Stimulated activated CD8-positive, alpha-beta memory T cell treated with anti-CD3 and anti-CD28 coated beads, Interleukin-15, amount 100 ng/mL, for 24 hours (primary cell): Measurements from ENCODE around the gene PTPN14.

ENCODE experiments used
- DNase-seq: peaks from one replicate; pipeline ENCODE4 v3.0.0-alpha.2; 2020; ENCODE audit warnings: low read depth

The PTPN14 gene

DNA sequence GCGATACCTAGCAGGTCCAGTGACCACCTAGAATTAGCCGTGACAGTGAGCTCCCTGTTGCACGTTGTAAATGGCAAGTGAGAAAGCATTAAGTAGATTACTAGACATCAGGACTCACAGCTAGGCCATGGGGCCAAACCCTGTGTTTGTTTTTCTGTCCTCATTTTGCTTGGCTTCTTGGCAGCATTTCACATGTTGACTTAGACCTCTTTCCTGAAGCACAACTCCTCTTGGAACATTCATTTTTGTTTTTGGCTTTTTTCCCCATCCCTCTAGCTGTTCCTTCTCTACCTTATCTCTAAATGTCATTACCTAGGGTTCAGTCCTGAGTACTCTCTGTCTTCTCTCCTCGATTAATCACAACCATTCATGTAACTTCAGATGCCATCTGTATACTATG is 16.9 kb upstream of the PTPN14 start:
- no peak for DNase-seq

DNA sequence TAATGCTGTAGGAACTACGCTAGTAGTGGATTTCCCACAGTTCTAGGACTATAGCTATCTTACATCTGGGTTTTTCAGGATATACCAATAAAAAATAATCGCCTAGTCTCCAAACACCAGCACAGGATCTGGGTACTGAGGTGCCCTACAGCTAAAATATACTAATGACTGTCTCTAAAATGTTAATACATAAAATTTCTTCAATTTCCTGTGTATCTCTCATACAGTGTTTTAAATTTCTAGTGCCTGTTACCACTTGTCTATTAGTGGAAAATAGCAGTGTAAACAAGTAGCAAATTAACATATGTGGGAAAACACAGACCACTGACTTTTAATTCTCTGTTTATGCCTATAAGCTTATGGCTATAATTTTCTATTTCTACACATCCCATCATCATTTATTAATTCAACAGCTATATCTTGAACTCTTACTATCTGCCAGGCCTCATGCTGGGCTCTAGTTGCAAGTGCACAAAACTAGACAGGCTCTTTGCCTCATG is 16.1 kb upstream of the PTPN14 start:
- no peak for DNase-seq

DNA sequence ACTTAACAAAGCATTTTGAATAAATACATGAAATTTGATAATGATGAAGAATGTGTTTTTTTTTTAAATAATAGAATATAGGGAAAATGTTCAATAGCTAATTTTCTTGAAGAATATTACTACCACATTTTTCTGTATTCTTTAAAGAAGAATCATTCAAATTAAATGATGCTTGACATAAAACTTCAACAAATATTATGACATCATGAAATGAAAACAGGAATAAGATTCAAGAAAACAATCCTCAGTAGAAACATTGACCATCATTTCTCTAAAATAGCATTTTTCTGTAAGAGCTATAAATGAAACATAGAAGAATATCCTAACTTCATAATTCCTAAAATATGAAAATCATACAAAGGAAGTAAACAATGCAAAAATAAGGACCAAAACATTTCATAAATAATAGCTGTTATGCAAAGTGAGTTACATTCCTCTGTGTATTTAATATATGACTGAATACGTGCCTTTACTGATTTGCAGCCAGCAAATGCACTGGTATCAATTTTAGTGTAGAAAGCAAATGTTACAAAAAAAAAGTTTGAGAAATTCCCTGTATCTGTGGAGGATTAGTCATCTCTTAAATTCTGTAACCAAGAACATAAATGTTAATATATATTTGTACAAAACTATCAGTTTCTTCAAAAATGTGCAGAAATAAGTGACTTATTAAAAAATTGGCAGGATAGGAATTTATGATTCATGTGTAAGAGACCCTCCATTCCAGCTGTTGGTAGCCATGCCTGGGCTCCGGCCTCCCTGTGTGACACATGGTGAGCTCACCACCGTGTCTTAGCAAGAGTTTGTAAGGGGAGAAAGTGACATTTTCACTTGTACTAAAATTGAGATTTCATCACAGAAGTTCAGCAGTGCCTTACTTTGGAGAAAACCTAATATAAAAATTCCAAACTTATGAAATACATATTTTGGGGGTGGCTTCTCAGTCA is 15.0 kb upstream of the PTPN14 start:
- DNase-seq: no peak

GRCh38 chr1:214565310-214565709 is 13.9 kb upstream of the PTPN14 start:
- no peak for DNase-seq

- DNase-seq: no peak
Measured at GRCh38 chr1:214563881-214564280, 12.5 kb upstream of the PTPN14 start.

DNA sequence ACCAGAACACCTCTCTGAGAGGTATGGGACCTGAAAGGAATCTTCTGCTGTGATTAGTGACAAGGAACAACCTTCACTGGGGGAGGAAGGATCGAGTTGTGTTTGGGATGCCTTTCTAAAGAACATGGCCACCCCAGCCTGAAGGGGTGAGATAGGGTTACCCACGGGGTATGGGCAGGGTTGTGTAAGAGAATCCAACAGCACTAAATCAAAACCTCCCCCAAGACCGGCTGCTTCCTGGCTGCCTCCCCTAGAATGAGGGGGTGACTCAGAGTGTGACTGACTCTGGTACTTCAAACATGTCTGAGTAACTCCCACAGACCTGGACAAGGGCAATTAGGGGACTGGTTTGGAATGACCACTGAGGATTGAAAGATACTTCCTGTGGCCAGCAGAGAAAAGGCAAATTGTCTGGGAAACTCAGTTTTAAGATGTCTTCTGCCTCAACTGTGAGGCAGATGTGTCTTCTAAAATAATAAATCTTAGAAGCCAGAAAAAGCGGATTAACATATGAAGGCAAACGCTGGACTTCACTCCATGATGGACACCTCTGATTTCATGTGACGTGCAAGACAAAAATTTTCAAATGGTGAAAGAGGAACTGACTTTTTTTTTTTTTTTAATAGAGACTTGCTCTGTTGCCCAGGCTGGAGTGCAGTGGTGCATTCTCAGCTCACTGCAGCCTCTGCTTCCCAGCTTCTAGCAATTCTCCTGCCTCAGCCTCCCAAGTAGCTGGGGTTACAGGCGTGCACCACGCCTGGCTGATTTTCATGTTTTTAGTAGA is 6.7 kb upstream of the PTPN14 start:
- DNase-seq: no peak

- no peak for DNase-seq
Measured at GRCh38 chr1:214553142-214553710, 1.8 kb upstream of the PTPN14 start.

DNA sequence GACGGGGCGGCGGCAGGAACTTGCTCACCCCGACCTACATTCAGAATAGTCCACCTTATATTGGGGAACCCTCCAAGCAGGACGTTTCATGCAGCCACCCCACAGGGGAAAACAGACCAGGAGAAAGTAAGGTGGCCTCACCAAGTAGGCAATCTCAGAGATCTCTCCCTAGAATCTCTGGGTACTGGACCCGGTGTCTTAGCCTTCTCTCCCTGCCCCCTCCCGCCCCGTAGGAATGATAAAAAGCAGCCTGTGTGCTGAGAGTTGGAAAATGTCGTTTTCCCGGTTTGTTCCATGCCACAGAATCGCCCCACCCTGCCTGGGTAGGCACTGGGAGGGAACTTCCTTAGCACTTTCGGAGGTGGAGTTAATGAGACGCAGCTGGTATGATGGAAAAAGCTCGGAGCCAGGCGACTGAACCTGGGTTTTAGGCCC is 789 bp upstream of the PTPN14 start:
- no peak for DNase-seq

- no peak for DNase-seq
Measured at GRCh38 chr1:214550857-214551435, 456 bp downstream of the PTPN14 start.

DNA sequence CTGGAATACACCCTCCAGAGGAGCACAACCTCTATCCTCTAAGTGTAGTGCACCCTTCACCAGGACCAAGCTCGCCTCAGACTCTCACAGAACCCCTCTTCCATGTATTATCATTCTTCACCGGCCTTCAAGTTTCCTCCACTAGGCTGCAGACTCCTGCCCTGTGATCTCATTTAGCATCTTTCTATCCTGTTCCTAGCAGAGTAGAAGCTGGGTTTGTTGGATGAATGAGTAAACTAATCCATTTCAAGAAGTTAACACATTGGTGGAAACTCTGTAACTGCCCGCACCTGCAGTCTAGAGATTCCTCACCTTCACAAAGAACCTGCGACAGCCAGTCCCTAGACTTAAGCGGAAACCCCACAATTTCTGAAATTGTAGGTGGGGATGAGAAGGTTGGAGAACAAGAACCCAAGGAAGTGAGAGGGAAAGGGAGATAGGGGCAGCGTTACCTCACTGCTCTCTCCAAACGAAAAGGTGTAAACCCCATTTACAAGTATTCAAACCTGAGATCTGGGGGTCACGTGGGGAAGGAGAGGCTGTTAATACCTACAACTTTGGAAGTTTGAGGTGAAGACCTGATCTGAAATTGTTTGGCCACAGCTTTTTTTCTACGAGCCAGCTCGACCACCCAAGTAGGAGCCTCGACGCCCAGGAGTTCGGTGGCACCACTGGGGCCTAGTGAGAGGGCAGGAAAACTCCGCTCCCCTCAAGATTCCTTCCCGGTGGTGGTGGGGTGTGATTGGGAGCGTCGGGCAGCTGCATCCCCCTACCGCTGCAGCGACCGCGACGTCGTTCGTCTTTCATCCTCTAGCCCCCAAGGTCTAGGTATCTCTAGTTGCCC is 1.2 kb downstream of the PTPN14 start:
- no peak for DNase-seq

DNA sequence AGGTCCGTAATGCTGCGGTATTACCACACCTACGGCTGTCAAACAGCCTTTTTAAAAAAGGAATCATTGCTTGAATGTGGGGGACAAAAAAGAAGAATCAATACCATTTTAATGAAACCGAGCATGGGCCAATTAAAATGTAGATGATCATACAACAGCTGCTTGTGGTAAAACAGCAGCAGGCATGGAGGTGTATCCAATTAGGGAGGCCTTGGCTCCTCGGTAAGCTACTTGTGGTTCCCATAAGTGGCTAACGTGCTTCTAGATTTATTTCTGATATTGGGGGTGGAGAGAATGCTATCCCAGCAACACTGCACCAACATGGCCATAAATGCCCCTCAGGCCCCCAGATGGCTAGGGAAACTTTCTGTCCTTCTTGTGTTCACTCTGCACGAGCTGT is 1.8 kb downstream of the PTPN14 start:
- DNase-seq: no peak

GRCh38 chr1:214548988-214549387 is 2.4 kb downstream of the PTPN14 start:
- no peak for DNase-seq

GRCh38 chr1:214548271-214548670 is 3.1 kb downstream of the PTPN14 start:
- no peak for DNase-seq

- no peak for DNase-seq
Measured at GRCh38 chr1:214547747-214548146, 3.7 kb downstream of the PTPN14 start.

DNA sequence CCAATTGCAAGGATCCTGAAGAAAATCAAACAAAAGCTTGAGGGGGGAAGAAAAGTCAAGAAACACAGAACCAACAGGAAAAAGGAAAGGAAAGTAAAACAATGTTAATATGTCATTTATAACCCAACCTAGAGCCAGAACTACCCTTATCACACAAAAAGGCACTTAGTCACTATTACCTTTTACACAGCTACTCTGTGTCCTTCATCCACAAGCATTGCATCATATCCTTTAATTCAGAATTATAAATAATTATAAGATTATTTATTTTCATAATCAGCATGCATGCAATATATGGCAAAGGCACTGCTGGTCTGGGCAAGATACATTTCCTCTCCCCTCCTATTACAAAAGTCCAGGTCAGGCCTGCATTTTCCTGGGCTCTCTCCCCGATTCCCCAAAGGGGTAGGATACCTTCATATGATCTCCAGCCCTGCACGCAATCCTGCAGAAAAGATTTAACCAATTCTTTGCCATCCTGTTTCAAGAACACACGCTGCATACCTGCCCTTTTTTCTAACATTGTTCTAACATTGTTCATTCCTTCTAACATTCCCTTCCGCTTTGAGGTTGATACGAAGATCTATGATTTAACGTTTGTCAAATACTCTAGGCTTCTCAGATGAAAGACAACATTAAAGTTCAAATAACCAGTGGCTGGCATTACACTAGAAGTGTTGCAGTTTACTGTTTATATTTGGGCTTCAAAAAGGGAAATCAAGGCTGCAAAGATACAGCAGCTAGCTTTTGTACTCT is 4.3 kb downstream of the PTPN14 start:
- no peak for DNase-seq

DNA sequence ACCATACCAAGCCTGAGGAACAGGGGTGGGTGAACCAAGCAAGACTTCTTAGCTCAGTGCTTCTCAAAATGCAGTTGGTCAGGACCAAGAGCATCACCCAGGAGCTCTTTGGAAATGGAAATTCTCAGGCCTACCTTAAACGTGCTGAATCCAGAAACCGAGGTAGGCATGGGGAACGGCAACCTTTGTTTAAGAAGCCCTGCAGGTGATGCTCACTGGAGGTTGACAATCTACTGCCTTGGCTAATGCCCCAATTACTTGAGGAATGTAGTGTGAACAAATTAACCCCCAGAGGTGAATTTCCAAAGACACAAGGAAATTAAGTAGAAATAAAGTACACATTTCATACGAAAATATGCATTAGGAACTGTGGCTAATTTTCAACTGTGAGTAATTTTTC is 5.3 kb downstream of the PTPN14 start:
- no peak for DNase-seq

GRCh38 chr1:214545293-214545692 is 6.1 kb downstream of the PTPN14 start:
- DNase-seq: no peak

DNA sequence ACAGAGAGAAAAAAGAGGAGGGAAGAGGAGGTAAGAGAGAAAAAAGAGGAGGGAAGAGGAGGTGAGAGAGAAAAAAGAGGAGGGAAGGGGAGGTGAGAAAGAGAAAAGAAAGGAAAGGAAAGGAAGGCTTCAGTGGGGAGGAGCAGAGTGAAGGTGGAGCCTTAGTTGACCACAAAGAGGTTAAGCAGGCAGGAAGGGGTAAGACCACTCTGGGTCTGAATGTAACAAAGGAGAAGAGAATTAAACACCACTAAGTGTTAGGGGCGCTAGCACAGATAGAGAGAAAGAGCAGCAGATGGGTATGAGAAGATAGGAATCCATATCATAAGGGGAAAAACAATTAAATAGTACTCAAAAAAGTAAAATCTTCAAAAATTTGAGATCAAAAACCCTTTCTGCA is 6.6 kb downstream of the PTPN14 start:
- DNase-seq: no peak

GRCh38 chr1:214542275-214543199 is 8.9 kb downstream of the PTPN14 start:
- DNase-seq: no peak
